DND-41 (cell line): ENCODE results near the gene LSP1.

ENCODE experiments used
- ATAC-seq: fragments of 200-7000 bp; cut with Tn5 transposase; 3 replicates; pipeline ENCODE4 v1.9.1; 2021; ENCODE audit warnings: low read depth; ENCODE audit not compliant: insufficient read depth
- DNase-seq: peaks from one replicate; pipeline ENCODE4 v3.0.0-alpha.2; 2020
- H2AFZ ChIP-seq: 2 replicates; pipeline ENCODE4 v1.6.0; 2012; ENCODE audit warnings: low read depth, low read length
- H3K27ac ChIP-seq: 2 replicates; pipeline ENCODE4 v1.5.1; 2012; ENCODE audit warnings: low read length, inconsistent platforms
- H3K27me3 ChIP-seq: fragments of 200-600 bp; sonication (generic); 2 replicates; pipeline ENCODE4 v1.6.0; 2012; ENCODE audit warnings: low read length, mild to moderate bottlenecking, inconsistent platforms; ENCODE audit not compliant: insufficient read depth, poor library complexity
- H3K36me3 ChIP-seq: 2 replicates; pipeline ENCODE4 v1.5.1; 2012; ENCODE audit warnings: low read length, inconsistent platforms; ENCODE audit not compliant: insufficient read depth
- H3K4me1 ChIP-seq: 2 replicates; pipeline ENCODE4 v1.5.1; 2012; ENCODE audit warnings: mild to moderate bottlenecking, low read length; ENCODE audit not compliant: insufficient read depth
- H3K4me2 ChIP-seq: 2 replicates; pipeline ENCODE4 v1.6.0; 2012; ENCODE audit warnings: mild to moderate bottlenecking, moderate library complexity, low read length, inconsistent platforms; ENCODE audit not compliant: insufficient read depth
- H3K4me3 ChIP-seq, 2 experiments: fragments of 200-600 bp in 1 of 2; shearing (Covaris generic) in 1 of 2; 2 replicates each; pipeline ENCODE4 v1.5.1; 2012 to 2016; ENCODE audit warnings: inconsistent platforms in 2 of 2, low read length in 2 of 2, mild to moderate bottlenecking in 2 of 2, low read depth in 1 of 2, moderate library complexity in 1 of 2
- H3K79me2 ChIP-seq: 2 replicates; pipeline ENCODE4 v1.6.0; 2012; ENCODE audit warnings: low read length, inconsistent platforms; ENCODE audit not compliant: insufficient read depth
- H3K9ac ChIP-seq: 2 replicates; pipeline ENCODE4 v1.6.0; 2012; ENCODE audit warnings: low read depth, mild to moderate bottlenecking, inconsistent platforms, low read length, moderate library complexity
- H3K9me3 ChIP-seq: 2 replicates; pipeline ENCODE4 v1.5.1; 2012; ENCODE audit warnings: low read length, moderate library complexity, mild to moderate bottlenecking, inconsistent platforms; ENCODE audit not compliant: insufficient read depth, severe bottlenecking
- H4K20me1 ChIP-seq: 2 replicates; pipeline ENCODE4 v1.6.0; 2012; ENCODE audit warnings: low read length; ENCODE audit not compliant: insufficient read depth
- CTCF ChIP-seq: IDR thresholded peaks from 2 replicates; pipeline ENCODE4 v1.5.1; 2012; ENCODE audit warnings: borderline replicate concordance, low read length, moderate library complexity, mild to moderate bottlenecking; ENCODE audit not compliant: poor library complexity, severe bottlenecking; ENCODE audit errors: extremely low read depth
- EZH2 ChIP-seq: IDR thresholded peaks from 3 replicates; pipeline ENCODE4 v1.6.1; 2012; ENCODE audit warnings: borderline replicate concordance, low read depth, mild to moderate bottlenecking, moderate library complexity, low read length, inconsistent platforms; ENCODE audit not compliant: severe bottlenecking

The LSP1 gene

GRCh38 chr11:1896923-1897322, 44.0 kb downstream of the LSP1 start:
- Histone ChIP-seq H4K20me1 (no peaks in the 10 kb centered on the region), H2AFZ (no peak overlapping the region), H3K79me2 (no peaks in the 10 kb centered on the region), H3K4me1 (no peaks in the 10 kb centered on the region), H3K36me3 (no peaks in the 10 kb centered on the region), H3K9ac (no peak overlapping the region), H3K27me3 (peaks cover 6% of the 10 kb centered on the region), H3K4me3 (no peak overlapping the region), H3K4me2 (no peak overlapping the region), H3K9me3 (no peaks in the 10 kb centered on the region), H3K27ac (no peak overlapping the region)
- ATAC-seq (no peak), DNase-seq (no peak)
- TF ChIP-seq CTCF, result no peak
- TF ChIP-seq EZH2, result no peak

- no peak overlapping the region for H3K4me2 ChIP-seq
Observed at GRCh38 chr11:1899090-1899489, 46.2 kb downstream of the LSP1 start.

GRCh38 chr11:1899686-1900085, 46.8 kb downstream of the LSP1 start:
- TF ChIP-seq EZH2 (no peak), CTCF (no peak)
- no peak for ATAC-seq
- no peaks in the 10 kb centered on the region for H3K9me3 ChIP-seq
- no peaks in the 10 kb centered on the region for H3K4me1 ChIP-seq
- no peak for DNase-seq
- peaks cover 6% of the 10 kb centered on the region for H3K27me3 ChIP-seq
- H3K79me2 ChIP-seq, result no peaks in the 10 kb centered on the region
- H3K4me2 ChIP-seq, result no peak overlapping the region
- no peaks in the 10 kb centered on the region for H3K36me3 ChIP-seq
- H3K27ac ChIP-seq, result no peak overlapping the region
- no peak overlapping the region for H3K9ac ChIP-seq
- H4K20me1 ChIP-seq, result no peaks in the 10 kb centered on the region
- no peak overlapping the region for H2AFZ ChIP-seq
- no peak overlapping the region for H3K4me3 ChIP-seq

More at GRCh38 chr11:1899090-1899489, 46.2 kb downstream of the LSP1 start:
- ATAC-seq (no peak), DNase-seq (no peak)
- H3K79me2 ChIP-seq, result no peaks in the 10 kb centered on the region
- peaks cover 6% of the 10 kb centered on the region for H3K27me3 ChIP-seq
- H3K36me3 ChIP-seq, result no peaks in the 10 kb centered on the region
- H3K9me3 ChIP-seq, result no peaks in the 10 kb centered on the region
- TF ChIP-seq CTCF (no peak), EZH2 (no peak)
- H3K9ac ChIP-seq, result no peak overlapping the region
- H3K4me3 ChIP-seq, result no peak overlapping the region
- no peaks in the 10 kb centered on the region for H4K20me1 ChIP-seq
- no peak overlapping the region for H3K27ac ChIP-seq
- H3K4me1 ChIP-seq, result no peaks in the 10 kb centered on the region
- H2AFZ ChIP-seq, result no peak overlapping the region

- Histone ChIP-seq H3K4me3 (no peak overlapping the region), H2AFZ (no peak overlapping the region), H3K9me3 (no peaks in the 10 kb centered on the region), H3K27ac (no peak overlapping the region), H3K9ac (no peak overlapping the region), H4K20me1 (no peaks in the 10 kb centered on the region), H3K27me3 (no peaks in the 10 kb centered on the region), H3K4me1 (no peaks in the 10 kb centered on the region), H3K79me2 (no peaks in the 10 kb centered on the region), H3K36me3 (no peaks in the 10 kb centered on the region), H3K4me2 (no peak overlapping the region)
- no peak for DNase-seq
- ATAC-seq, result no peak
- no peak for TF ChIP-seq CTCF
Observed at GRCh38 chr11:1906181-1906580, 53.3 kb downstream of the LSP1 start.
